Choroid plexus epithelial cell (primary cell): ENCODE measurements around the gene CDH13.

ENCODE experiments used
- DNase-seq: peaks from one replicate; pipeline ENCODE4 v3.0.0-alpha.2; 2010; ENCODE audit warnings: low read depth
- H3K4me3 ChIP-seq: 2 replicates; pipeline ENCODE4 v1.5.1; 2011; ENCODE audit warnings: low read depth, mild to moderate bottlenecking, control low read depth, low read length, moderate library complexity
- TF ChIP-seq, protein P1 (sequence below): conservative IDR thresholded peaks from 2 replicates; pipeline ENCODE4 v1.5.1; 2011; ENCODE audit warnings: low read depth, mild to moderate bottlenecking, control low read depth, inconsistent platforms, low read length, moderate library complexity

CDH13 gene

GRCh38 chr16:82713778-82714177, 87.0 kb downstream of the CDH13 start:
- no peak for DNase-seq
- TF ChIP-seq, protein P1, sequence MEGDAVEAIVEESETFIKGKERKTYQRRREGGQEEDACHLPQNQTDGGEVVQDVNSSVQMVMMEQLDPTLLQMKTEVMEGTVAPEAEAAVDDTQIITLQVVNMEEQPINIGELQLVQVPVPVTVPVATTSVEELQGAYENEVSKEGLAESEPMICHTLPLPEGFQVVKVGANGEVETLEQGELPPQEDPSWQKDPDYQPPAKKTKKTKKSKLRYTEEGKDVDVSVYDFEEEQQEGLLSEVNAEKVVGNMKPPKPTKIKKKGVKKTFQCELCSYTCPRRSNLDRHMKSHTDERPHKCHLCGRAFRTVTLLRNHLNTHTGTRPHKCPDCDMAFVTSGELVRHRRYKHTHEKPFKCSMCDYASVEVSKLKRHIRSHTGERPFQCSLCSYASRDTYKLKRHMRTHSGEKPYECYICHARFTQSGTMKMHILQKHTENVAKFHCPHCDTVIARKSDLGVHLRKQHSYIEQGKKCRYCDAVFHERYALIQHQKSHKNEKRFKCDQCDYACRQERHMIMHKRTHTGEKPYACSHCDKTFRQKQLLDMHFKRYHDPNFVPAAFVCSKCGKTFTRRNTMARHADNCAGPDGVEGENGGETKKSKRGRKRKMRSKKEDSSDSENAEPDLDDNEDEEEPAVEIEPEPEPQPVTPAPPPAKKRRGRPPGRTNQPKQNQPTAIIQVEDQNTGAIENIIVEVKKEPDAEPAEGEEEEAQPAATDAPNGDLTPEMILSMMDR = no peak
- H3K4me3 ChIP-seq = no peak overlapping the region

- no peak overlapping the region for H3K4me3 ChIP-seq
- DNase-seq = no peak
- TF ChIP-seq, protein P1 = no peak
Measured at GRCh38 chr16:82715160-82715559, 88.4 kb downstream of the CDH13 start.

DNA sequence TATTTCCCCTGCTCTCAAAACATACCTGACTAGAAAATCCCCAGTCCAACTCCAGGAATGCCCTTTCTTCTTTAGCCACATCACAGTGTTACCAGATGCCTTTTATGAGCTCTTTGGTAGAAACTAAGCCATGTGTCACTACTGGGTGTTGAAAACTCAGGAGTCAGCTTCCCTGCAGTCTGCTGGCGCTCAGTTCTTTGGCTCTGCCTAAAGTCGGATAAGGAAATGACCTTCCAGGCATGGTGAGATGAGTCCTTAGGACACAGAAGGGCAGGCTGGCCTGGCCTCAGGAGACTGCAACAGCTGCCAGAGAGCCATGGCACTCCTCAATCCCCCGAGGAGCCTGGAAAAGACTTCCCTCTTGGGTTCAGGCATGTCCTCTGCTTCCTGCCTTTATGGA, 89.1 kb downstream of the CDH13 start:
- no peak overlapping the region for H3K4me3 ChIP-seq
- no peak for DNase-seq
- TF ChIP-seq, protein P1 = no peak

- TF ChIP-seq, protein P1 = no peak
Measured at GRCh38 chr16:82716361-82716855, 89.6 kb downstream of the CDH13 start.

GRCh38 chr16:82720414-82720813, 93.6 kb downstream of the CDH13 start:
- TF ChIP-seq, protein P1 = no peak
- H3K4me3 ChIP-seq = no peak overlapping the region
- DNase-seq = no peak

More at GRCh38 chr16:82716361-82716855, 89.6 kb downstream of the CDH13 start:
- no peak for DNase-seq
- no peak overlapping the region for H3K4me3 ChIP-seq

GRCh38 chr16:82726306-82726705, 99.5 kb downstream of the CDH13 start:
- TF ChIP-seq, protein P1 = no peak
- no peak for DNase-seq
- H3K4me3 ChIP-seq = no peak overlapping the region

DNA sequence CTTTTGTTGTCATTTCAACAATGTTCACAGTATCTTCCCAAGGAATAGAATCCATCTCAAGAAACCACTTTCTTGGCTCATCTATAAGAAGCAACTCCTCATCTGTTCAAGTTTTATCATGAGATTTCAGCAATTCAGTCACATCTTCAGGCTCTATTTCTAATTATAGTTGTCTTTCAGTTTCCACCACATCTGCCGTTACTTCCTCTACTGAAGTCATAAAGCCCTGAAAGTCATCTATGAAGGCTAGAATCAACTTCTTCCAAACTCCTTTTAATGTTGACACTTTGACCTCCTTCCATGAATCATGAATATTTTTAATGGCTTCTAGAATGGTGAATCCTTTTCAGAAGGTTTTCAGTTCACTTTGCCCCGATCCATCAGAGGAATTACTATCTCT, 102.1 kb downstream of the CDH13 start:
- H3K4me3 ChIP-seq = no peak overlapping the region
- TF ChIP-seq, protein P1 = no peak
- DNase-seq = no peak
